ENCODE results near the gene ZNF521.

Gene ZNF521

GRCh38 chr18:25316381-25317018 is 35.5 kb downstream of the ZNF521 start:
- H3K27ac ChIP-seq: no peak overlapping the region
- TF ChIP-seq CTCF (IDR thresholded peaks at IDR 0.05; ENCODE audit: low read depth, low read length): no peak
- no peaks in the 10 kb centered on the region for H3K36me3 ChIP-seq
- DNase-seq: no peak
- no peaks in the 10 kb centered on the region for H3K9me3 ChIP-seq (ENCODE audit: severe bottlenecking)
- no peak overlapping the region for H3K4me3 ChIP-seq (ENCODE audit: low read depth, low read length)
- H3K27me3 ChIP-seq (ENCODE audit: insufficient read depth, low read depth, severe bottlenecking): no peaks in the 10 kb centered on the region

GRCh38 chr18:25314838-25315190 is 37.2 kb downstream of the ZNF521 start:
- Histone ChIP-seq H3K9me3 (ENCODE audit: severe bottlenecking) (no peaks in the 10 kb centered on the region), H3K4me3 (ENCODE audit: low read depth, low read length) (no peak overlapping the region), H3K27ac (no peak overlapping the region), H3K36me3 (no peaks in the 10 kb centered on the region), H3K27me3 (ENCODE audit: insufficient read depth, low read depth, severe bottlenecking) (no peaks in the 10 kb centered on the region)
- TF ChIP-seq CTCF (IDR thresholded peaks at IDR 0.05; ENCODE audit: low read depth, low read length): no peak
- DNase-seq: no peak

GRCh38 chr18:25314151-25314837 is 37.7 kb downstream of the ZNF521 start:
- DNase-seq: no peak
- no peaks in the 10 kb centered on the region for H3K27me3 ChIP-seq (ENCODE audit: insufficient read depth, low read depth, severe bottlenecking)
- H3K9me3 ChIP-seq (ENCODE audit: severe bottlenecking): no peaks in the 10 kb centered on the region
- H3K4me3 ChIP-seq (ENCODE audit: low read depth, low read length): no peak overlapping the region
- H3K27ac ChIP-seq: no peak overlapping the region
- no peaks in the 10 kb centered on the region for H3K36me3 ChIP-seq
- TF ChIP-seq CTCF (IDR thresholded peaks at IDR 0.05; ENCODE audit: low read depth, low read length): no peak

- Histone ChIP-seq H3K9me3 (ENCODE audit: severe bottlenecking) (no peaks in the 10 kb centered on the region), H3K36me3 (no peaks in the 10 kb centered on the region), H3K27me3 (ENCODE audit: insufficient read depth, low read depth, severe bottlenecking) (no peaks in the 10 kb centered on the region), H3K4me3 (ENCODE audit: low read depth, low read length) (no peak overlapping the region), H3K27ac (no peak overlapping the region)
- DNase-seq: no peak
- TF ChIP-seq CTCF (IDR thresholded peaks at IDR 0.05; ENCODE audit: low read depth, low read length): no peak
Observed at GRCh38 chr18:25313268-25313667, 38.7 kb downstream of the ZNF521 start.

- Histone ChIP-seq H3K9me3 (ENCODE audit: severe bottlenecking) (no peaks in the 10 kb centered on the region), H3K27me3 (ENCODE audit: insufficient read depth, low read depth, severe bottlenecking) (peaks cover 3% of the 10 kb centered on the region), H3K27ac (no peak overlapping the region), H3K36me3 (no peaks in the 10 kb centered on the region), H3K4me3 (ENCODE audit: low read depth, low read length) (no peak overlapping the region)
- no peak for DNase-seq
- TF ChIP-seq CTCF (IDR thresholded peaks at IDR 0.05; ENCODE audit: low read depth, low read length): no peak
Observed at GRCh38 chr18:25310045-25310444, 41.9 kb downstream of the ZNF521 start.

- no peak for TF ChIP-seq CTCF (IDR thresholded peaks at IDR 0.05; ENCODE audit: low read depth, low read length)
- H3K27me3 ChIP-seq (ENCODE audit: insufficient read depth, low read depth, severe bottlenecking): peaks cover 7% of the 10 kb centered on the region
- no peak overlapping the region for H3K4me3 ChIP-seq (ENCODE audit: low read depth, low read length)
- H3K9me3 ChIP-seq (ENCODE audit: severe bottlenecking): no peaks in the 10 kb centered on the region
- no peak overlapping the region for H3K27ac ChIP-seq
- no peak for DNase-seq
- no peaks in the 10 kb centered on the region for H3K36me3 ChIP-seq
Observed at GRCh38 chr18:25308381-25308780, 43.6 kb downstream of the ZNF521 start.
